Glutamatergic neuron (in vitro differentiated cells): Measurements from ENCODE around the gene SLC17A1. TPM values are rescaled to one million over a fixed set of nuclear protein-coding genes. Genes with fewer than 3 reads are reported as not detected.

Experiments used
- DNase-seq: peaks from one replicate; pipeline ENCODE4 v3.0.0; 2022
- H3K27ac Mint-ChIP-seq: one replicate; pipeline ENCODE4 v1.8.0; 2020; ENCODE audit warnings: mild to moderate bottlenecking, mixed read lengths, inconsistent platforms; ENCODE audit not compliant: unreplicated experiment
- H3K27me3 Mint-ChIP-seq: one replicate; pipeline ENCODE4 v1.8.0; 2020; ENCODE audit warnings: mild to moderate bottlenecking, moderate library complexity, mixed read lengths, inconsistent platforms; ENCODE audit not compliant: unreplicated experiment
- H3K36me3 Mint-ChIP-seq: one replicate; pipeline ENCODE4 v1.8.0; 2020; ENCODE audit warnings: mild to moderate bottlenecking, mixed read lengths, inconsistent platforms; ENCODE audit not compliant: unreplicated experiment
- H3K4me1 Mint-ChIP-seq: one replicate; pipeline ENCODE4 v1.8.0; 2020; ENCODE audit warnings: mild to moderate bottlenecking, low read depth, mixed read lengths, inconsistent platforms; ENCODE audit not compliant: unreplicated experiment
- H3K4me3 Mint-ChIP-seq: one replicate; pipeline ENCODE4 v1.8.0; 2020; ENCODE audit warnings: mild to moderate bottlenecking, mixed read lengths, inconsistent platforms; ENCODE audit not compliant: unreplicated experiment
- H3K9me3 Mint-ChIP-seq: one replicate; pipeline ENCODE4 v1.8.0; 2020; ENCODE audit warnings: mild to moderate bottlenecking, moderate library complexity, mixed read lengths, inconsistent platforms; ENCODE audit not compliant: unreplicated experiment
- total RNA-seq: library from RNA; stranded (reverse); fragmentation: NEBNext Ultra II Directional; extraction: Animal tissue kit (Norgen Biotek cat#: 25700); gene quantifications from one replicate; pipeline ENCODE4 v1.2.1, GENCODE V29; 2021; ENCODE audit not compliant: unreplicated experiment
- TF ChIP-seq, protein P1 (sequence below): fragments of 200-600 bp; sonication (generic); IDR thresholded peaks from one replicate; pipeline ENCODE4 v1.5.0; 2021; ENCODE audit not compliant: partially characterized antibody, unreplicated experiment

SLC17A1 gene
- total RNA-seq, 1 donor from 2014 or later: not detected

DNA sequence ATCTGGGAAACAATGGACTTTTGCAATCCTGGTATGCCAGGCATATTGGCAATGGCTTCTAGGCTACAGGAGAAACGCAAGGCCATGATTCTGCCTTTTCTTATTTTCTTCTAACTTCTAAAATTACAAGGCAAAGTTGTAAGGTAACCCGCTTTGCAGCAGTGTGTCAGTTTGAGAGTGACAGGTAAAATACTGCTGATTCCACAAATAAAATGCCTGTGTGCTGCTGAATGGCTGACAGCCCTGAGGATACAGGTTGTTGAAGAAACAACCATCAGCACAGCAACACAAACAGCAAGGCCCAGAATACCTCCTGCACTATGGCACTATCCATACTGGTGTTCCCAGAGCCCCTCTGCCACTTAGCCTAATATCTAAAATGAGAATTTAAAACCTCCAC lies 37.1 kb downstream of the SLC17A1 start:
- H3K27me3 Mint-ChIP-seq: no peaks in the 10 kb centered on the region
- TF ChIP-seq, protein P1, sequence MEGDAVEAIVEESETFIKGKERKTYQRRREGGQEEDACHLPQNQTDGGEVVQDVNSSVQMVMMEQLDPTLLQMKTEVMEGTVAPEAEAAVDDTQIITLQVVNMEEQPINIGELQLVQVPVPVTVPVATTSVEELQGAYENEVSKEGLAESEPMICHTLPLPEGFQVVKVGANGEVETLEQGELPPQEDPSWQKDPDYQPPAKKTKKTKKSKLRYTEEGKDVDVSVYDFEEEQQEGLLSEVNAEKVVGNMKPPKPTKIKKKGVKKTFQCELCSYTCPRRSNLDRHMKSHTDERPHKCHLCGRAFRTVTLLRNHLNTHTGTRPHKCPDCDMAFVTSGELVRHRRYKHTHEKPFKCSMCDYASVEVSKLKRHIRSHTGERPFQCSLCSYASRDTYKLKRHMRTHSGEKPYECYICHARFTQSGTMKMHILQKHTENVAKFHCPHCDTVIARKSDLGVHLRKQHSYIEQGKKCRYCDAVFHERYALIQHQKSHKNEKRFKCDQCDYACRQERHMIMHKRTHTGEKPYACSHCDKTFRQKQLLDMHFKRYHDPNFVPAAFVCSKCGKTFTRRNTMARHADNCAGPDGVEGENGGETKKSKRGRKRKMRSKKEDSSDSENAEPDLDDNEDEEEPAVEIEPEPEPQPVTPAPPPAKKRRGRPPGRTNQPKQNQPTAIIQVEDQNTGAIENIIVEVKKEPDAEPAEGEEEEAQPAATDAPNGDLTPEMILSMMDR: no peak
- no peak overlapping the region for H3K27ac Mint-ChIP-seq
- no peak for DNase-seq
- no peaks in the 10 kb centered on the region for H3K36me3 Mint-ChIP-seq
- no peaks in the 10 kb centered on the region for H3K9me3 Mint-ChIP-seq
- no peaks in the 10 kb centered on the region for H3K4me1 Mint-ChIP-seq
- H3K4me3 Mint-ChIP-seq: no peak overlapping the region

DNA sequence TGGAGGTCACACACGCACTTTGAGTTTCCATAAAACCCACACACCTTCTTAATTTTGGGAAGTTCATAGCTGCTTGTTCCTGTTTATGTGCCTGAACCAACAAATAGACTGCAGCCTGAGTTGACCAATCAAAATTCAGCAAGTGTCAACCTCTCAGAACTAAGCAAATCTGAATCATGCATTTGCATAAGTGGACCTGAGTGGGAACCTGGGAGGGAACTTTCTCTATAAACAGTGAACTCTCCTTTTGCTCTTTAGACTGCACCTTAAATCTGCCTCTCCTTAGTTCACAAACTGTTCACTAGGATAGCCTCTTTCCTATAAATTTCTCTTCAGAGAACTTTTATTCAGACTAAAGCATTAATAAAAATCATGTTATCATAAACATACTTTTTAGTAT lies 37.9 kb downstream of the SLC17A1 start:
- Mint-ChIP-seq H3K4me3 (no peak overlapping the region), H3K9me3 (no peaks in the 10 kb centered on the region), H3K36me3 (no peaks in the 10 kb centered on the region), H3K4me1 (no peaks in the 10 kb centered on the region), H3K27ac (no peak overlapping the region), H3K27me3 (no peaks in the 10 kb centered on the region)
- TF ChIP-seq, protein P1: no peak
- no peak for DNase-seq

DNA sequence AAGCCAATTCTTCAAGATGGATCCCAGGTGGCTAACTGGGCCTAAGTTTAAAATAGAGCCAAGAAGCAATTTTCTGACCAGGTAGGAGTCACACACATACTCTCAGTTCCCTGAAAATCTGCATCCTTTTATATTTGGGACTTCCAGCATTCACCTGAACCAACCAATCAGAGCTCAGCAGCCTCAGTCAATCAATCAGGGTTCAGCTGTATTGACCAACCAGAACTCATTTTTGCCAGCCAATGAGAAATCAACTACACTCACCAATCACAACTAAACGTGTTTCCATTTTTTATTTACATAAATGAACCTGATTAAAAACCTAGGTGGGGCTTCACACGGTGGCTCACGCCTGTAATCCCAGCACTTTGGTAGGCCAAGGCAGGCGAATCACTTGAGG lies 39.8 kb downstream of the SLC17A1 start:
- no peak for DNase-seq
- H3K9me3 Mint-ChIP-seq: no peaks in the 10 kb centered on the region
- H3K4me3 Mint-ChIP-seq: no peak overlapping the region
- H3K4me1 Mint-ChIP-seq: no peaks in the 10 kb centered on the region
- H3K36me3 Mint-ChIP-seq: no peaks in the 10 kb centered on the region
- H3K27ac Mint-ChIP-seq: no peak overlapping the region
- TF ChIP-seq, protein P1: no peak
- no peaks in the 10 kb centered on the region for H3K27me3 Mint-ChIP-seq

DNA sequence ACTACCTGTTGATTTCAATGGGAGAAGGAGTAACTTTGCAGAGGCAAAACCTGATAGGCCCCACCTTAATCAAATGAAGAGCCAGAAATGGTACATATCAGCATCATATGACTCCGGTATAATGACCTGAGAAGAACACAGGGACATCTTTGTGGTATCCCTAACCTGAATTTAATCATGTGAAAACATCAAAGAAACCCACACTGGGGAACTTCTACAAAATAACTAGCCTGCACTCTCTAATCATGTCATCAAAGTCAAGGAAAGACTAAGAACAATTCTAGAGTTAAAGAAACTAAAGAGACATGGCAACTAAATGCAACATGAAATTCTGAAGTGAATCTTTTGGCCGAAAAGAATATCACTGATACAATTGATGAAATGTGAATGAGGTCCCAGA lies 42.4 kb downstream of the SLC17A1 start:
- Mint-ChIP-seq H3K4me3 (no peak overlapping the region), H3K4me1 (no peaks in the 10 kb centered on the region), H3K9me3 (no peaks in the 10 kb centered on the region), H3K36me3 (no peaks in the 10 kb centered on the region), H3K27ac (no peak overlapping the region), H3K27me3 (no peaks in the 10 kb centered on the region)
- no peak for DNase-seq
- TF ChIP-seq, protein P1: no peak

DNA sequence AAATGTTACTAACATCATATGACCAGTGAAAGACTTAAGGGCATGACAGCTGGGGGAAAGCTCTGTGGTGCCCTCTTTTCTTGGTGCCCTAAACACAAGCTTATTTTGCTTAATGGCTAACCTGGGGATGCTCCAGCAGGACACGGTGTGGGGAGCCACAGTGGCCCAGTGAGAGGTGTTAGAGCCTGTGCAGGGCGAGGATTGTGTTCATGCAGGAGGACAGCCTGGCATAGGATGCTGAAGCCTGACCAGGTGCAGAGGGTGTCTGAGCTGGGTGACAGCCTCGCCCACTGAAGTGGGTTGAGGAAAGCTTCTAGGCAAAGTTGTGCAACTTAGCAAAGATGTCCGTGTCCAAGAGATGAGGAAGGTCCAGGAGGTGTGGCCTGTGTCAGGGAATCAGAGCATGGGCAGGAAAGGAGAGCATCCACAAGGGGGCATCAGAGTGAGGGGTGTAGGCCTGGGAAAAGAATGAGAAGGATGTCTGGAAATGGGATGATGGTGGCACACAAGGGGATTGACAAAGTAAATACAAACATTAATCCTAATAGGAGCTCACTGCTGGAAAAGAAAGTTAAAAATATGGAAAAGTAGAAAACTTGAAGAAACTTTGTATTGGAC lies 43.4 kb downstream of the SLC17A1 start:
- Mint-ChIP-seq H3K27me3 (peaks cover 3% of the 10 kb centered on the region), H3K4me3 (no peak overlapping the region), H3K4me1 (no peaks in the 10 kb centered on the region), H3K9me3 (no peaks in the 10 kb centered on the region), H3K27ac (no peak overlapping the region), H3K36me3 (no peaks in the 10 kb centered on the region)
- TF ChIP-seq, protein P1: peak; percentile 19
- DNase-seq: peak; percentile 43
